HepG2 (cell line): Measurements from ENCODE around the gene CLIC6. TPM values are rescaled to one million over a fixed set of nuclear protein-coding genes. Genes with fewer than 3 reads are reported as not detected.

Experiments used
- ELK4 ChIP-seq: sonication (generic); formaldehyde crosslinking; IDR thresholded peaks from 2 replicates; pipeline ENCODE4 v1.9.0; 2021; ENCODE audit warnings: missing genetic modification reagents, borderline replicate concordance
- FOXP1 ChIP-seq, 2 experiments: fragments of 450-650 bp in 1 of 2; IDR thresholded peaks; 2 replicates each; pipeline ENCODE4 v1.6.1; 2017 to 2018; ENCODE audit warnings: antibody characterized with exemption in 1 of 2
- GATAD2A ChIP-seq: IDR thresholded peaks from 2 replicates; pipeline ENCODE4 v1.6.1; 2016
- HNRNPUL1 ChIP-seq: fragments of 200-400 bp; formaldehyde crosslinking; IDR thresholded peaks from 2 replicates; pipeline ENCODE4 v1.6.1; 2017; ENCODE audit warnings: low read depth, mild to moderate bottlenecking, low read length, moderate library complexity
- ZNF280D ChIP-seq: sonication (generic); formaldehyde crosslinking; IDR thresholded peaks from 2 replicates; pipeline ENCODE4 v1.5.1; 2020; ENCODE audit warnings: mild to moderate bottlenecking, missing genetic modification reagents
- ZNF761 ChIP-seq: sonication (generic); formaldehyde crosslinking; conservative IDR thresholded peaks from 2 replicates; pipeline ENCODE4 v1.4.0; 2020; ENCODE audit warnings: mild to moderate bottlenecking, missing genetic modification reagents
- polyA plus RNA-seq, 8 experiments: library from polyadenylated mRNA; depleted of rRNA in 3 of 8; stranded (reverse) in 7 of 8; unstranded in 1 of 8; fragments of >200 nt; fragmentation: Illumina TruSeq in 4 of 8; extraction: Trizol in 4 of 8; gene quantifications; 2 replicates each; pipeline versions ENCODE4 v1.2.1 to v1.2.3, GENCODE V29; 2011 to 2016; ENCODE audit warnings: low read depth in 4 of 8, missing spikeins in 1 of 8, mixed read lengths in 1 of 8; ENCODE audit not compliant: insufficient read depth in 1 of 8
- total RNA-seq, 5 experiments: library from RNA; depleted of rRNA; stranded (reverse); fragments of >200 nt; fragmentation: Illumina TruSeq; extraction: Trizol; gene quantifications; 2 replicates each; pipeline ENCODE4 v1.2.3, GENCODE V29; 2016; ENCODE audit warnings: low read depth in 1 of 5
- TF ChIP-seq, protein P1 (sequence below): sonication (generic); formaldehyde crosslinking; IDR thresholded peaks from 2 replicates; pipeline ENCODE4 v1.8.1; 2023; ENCODE audit warnings: mild to moderate bottlenecking, missing genetic modification reagents
- TF ChIP-seq, protein P2 (sequence below): sonication (generic); formaldehyde crosslinking; IDR thresholded peaks from 2 replicates; pipeline ENCODE4 v1.4.0; 2020; ENCODE audit warnings: mild to moderate bottlenecking, missing genetic modification reagents, borderline replicate concordance

CLIC6 gene
- total and polyA plus RNA-seq, 2 of the 13 experiments (the other 11 are each of a cell fraction or from before 2014, with no cell fraction given) = not detected

DNA sequence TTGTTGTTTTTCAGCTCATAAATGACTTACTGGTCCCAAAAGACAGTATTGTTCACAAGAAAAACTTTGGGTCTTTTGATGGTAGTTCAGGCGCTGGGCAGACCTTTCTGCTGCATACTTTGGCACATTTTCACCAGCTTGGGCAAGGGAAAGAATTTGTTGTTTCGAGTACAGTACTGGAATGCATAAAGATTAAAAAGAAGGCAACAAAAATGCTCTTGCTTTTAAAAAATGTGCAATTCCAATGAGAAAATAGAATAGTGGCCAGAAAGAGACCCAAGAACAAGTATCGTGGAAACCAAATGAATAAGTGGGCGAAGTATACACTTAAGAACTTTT, 56.0 kb downstream of the CLIC6 start (continued):
- no peak for TF ChIP-seq ELK4 (CRISPR knock-in tag)
- no peak for TF ChIP-seq ZNF280D
- no peak for TF ChIP-seq ZNF761 (CRISPR knock-in tag)
- TF ChIP-seq FOXP1 (IDR thresholded peaks at IDR 0.05) = no peak
- no peak for TF ChIP-seq FOXP1 (CRISPR knock-in tag; IDR thresholded peaks at IDR 0.05)
- no peak for TF ChIP-seq HNRNPUL1
- TF ChIP-seq, protein P1, sequence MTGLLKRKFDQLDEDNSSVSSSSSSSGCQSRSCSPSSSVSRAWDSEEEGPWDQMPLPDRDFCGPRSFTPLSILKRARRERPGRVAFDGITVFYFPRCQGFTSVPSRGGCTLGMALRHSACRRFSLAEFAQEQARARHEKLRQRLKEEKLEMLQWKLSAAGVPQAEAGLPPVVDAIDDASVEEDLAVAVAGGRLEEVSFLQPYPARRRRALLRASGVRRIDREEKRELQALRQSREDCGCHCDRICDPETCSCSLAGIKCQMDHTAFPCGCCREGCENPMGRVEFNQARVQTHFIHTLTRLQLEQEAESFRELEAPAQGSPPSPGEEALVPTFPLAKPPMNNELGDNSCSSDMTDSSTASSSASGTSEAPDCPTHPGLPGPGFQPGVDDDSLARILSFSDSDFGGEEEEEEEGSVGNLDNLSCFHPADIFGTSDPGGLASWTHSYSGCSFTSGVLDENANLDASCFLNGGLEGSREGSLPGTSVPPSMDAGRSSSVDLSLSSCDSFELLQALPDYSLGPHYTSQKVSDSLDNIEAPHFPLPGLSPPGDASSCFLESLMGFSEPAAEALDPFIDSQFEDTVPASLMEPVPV (CRISPR knock-in tag) = no peak
- TF ChIP-seq, protein P2, sequence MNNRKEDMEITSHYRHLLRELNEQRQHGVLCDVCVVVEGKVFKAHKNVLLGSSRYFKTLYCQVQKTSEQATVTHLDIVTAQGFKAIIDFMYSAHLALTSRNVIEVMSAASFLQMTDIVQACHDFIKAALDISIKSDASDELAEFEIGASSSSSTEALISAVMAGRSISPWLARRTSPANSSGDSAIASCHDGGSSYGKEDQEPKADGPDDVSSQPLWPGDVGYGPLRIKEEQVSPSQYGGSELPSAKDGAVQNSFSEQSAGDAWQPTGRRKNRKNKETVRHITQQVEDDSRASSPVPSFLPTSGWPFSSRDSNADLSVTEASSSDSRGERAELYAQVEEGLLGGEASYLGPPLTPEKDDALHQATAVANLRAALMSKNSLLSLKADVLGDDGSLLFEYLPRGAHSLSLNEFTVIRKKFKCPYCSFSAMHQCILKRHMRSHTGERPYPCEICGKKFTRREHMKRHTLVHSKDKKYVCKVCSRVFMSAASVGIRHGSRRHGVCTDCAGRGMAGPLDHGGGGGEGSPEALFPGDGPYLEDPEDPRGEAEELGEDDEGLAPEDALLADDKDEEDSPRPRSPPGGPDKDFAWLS = no peak
- TF ChIP-seq GATAD2A (CRISPR knock-in tag) = no peak
